H9 (cell line): ENCODE data around the gene TMEM240. TPM values are rescaled to one million over a fixed set of nuclear protein-coding genes. Genes with fewer than 3 reads are reported as not detected.
"Not testable (repeated sequence)": the region's sequence is repeated elsewhere in the genome, so short reads cannot be mapped to it uniquely, and the experiment has no call there.

ENCODE experiments used
- DNase-seq: peaks from one replicate; pipeline ENCODE4 v3.0.0-alpha.2; 2017
- H2AFZ ChIP-seq: one replicate; pipeline ENCODE4 v1.6.1; 2013; ENCODE audit warnings: mild to moderate bottlenecking, low read length, control low read depth, moderate library complexity
- H2AK5ac ChIP-seq: 2 replicates; pipeline ENCODE4 v1.6.1; 2013; ENCODE audit warnings: low read length, control low read depth, mixed read lengths; ENCODE audit not compliant: insufficient read length
- H2BK120ac ChIP-seq: one replicate; pipeline ENCODE4 v1.6.1; 2013; ENCODE audit warnings: low read depth, mild to moderate bottlenecking, low read length, control low read depth, inconsistent platforms; ENCODE audit not compliant: poor library complexity, severe bottlenecking
- H2BK12ac ChIP-seq: 2 replicates; pipeline ENCODE4 v1.6.1; 2013; ENCODE audit warnings: low read length, control low read depth, mixed read lengths, low read depth; ENCODE audit not compliant: insufficient read length
- H2BK15ac ChIP-seq: 2 replicates; pipeline ENCODE4 v1.6.1; 2013; ENCODE audit warnings: low read depth, low read length, control low read depth
- H2BK20ac ChIP-seq: one replicate; pipeline ENCODE4 v1.6.1; 2013; ENCODE audit warnings: low read depth, mild to moderate bottlenecking, low read length, control low read depth, inconsistent platforms; ENCODE audit not compliant: poor library complexity, severe bottlenecking
- H2BK5ac ChIP-seq: 2 replicates; pipeline ENCODE4 v1.6.1; 2013; ENCODE audit warnings: low read length, control low read depth, mixed read lengths; ENCODE audit not compliant: insufficient read length
- H3K14ac ChIP-seq: 2 replicates; pipeline ENCODE4 v1.6.1; 2013; ENCODE audit warnings: low read length, control low read depth; ENCODE audit not compliant: insufficient read depth
- H3K18ac ChIP-seq: 2 replicates; pipeline ENCODE4 v1.6.1; 2013; ENCODE audit warnings: low read depth, mild to moderate bottlenecking, mixed read lengths, low read length, control low read depth; ENCODE audit not compliant: insufficient read length
- H3K23ac ChIP-seq: 2 replicates; pipeline ENCODE4 v1.6.1; 2013; ENCODE audit warnings: low read length, control low read depth, mixed read lengths, low read depth; ENCODE audit not compliant: insufficient read length
- H3K23me2 ChIP-seq: 2 replicates; pipeline ENCODE4 v1.6.1; 2013; ENCODE audit warnings: low read depth, mild to moderate bottlenecking, mixed read lengths, low read length, control low read depth; ENCODE audit not compliant: insufficient read length, poor library complexity, severe bottlenecking
- H3K27ac ChIP-seq: 2 replicates; pipeline ENCODE4 v1.5.1; 2013; ENCODE audit warnings: low read length, control low read depth, mixed read lengths, low read depth; ENCODE audit not compliant: insufficient read length
- H3K27me3 ChIP-seq: 2 replicates; pipeline ENCODE4 v1.6.1; 2013; ENCODE audit warnings: low read length, control low read depth, inconsistent platforms; ENCODE audit not compliant: insufficient read depth
- H3K4ac ChIP-seq: 2 replicates; pipeline ENCODE4 v1.6.1; 2013; ENCODE audit warnings: low read depth, mild to moderate bottlenecking, control low read depth, inconsistent platforms, low read length, moderate library complexity
- H3K4me1 ChIP-seq: 2 replicates; pipeline ENCODE4 v1.6.1; 2013; ENCODE audit warnings: low read length, control low read depth, inconsistent platforms; ENCODE audit not compliant: insufficient read depth
- H3K4me2 ChIP-seq: 2 replicates; pipeline ENCODE4 v1.6.1; 2013; ENCODE audit warnings: low read length, control low read depth, mixed read lengths; ENCODE audit not compliant: insufficient read length, insufficient read depth
- H3K56ac ChIP-seq: 2 replicates; pipeline ENCODE4 v1.6.1; 2013; ENCODE audit warnings: low read depth, mild to moderate bottlenecking, mixed read lengths, low read length, control low read depth; ENCODE audit not compliant: insufficient read length
- H3K79me1 ChIP-seq: 2 replicates; pipeline ENCODE4 v1.6.1; 2013; ENCODE audit warnings: low read depth, mild to moderate bottlenecking, moderate library complexity, low read length, control low read depth, inconsistent platforms; ENCODE audit not compliant: insufficient read depth, poor library complexity, severe bottlenecking
- H3K79me2 ChIP-seq: 2 replicates; pipeline ENCODE4 v1.6.1; 2013; ENCODE audit warnings: low read length, control low read depth, inconsistent platforms; ENCODE audit not compliant: insufficient read depth
- H3K9ac ChIP-seq: 2 replicates; pipeline ENCODE4 v1.6.1; 2013; ENCODE audit warnings: low read length, control low read depth, mixed read lengths; ENCODE audit not compliant: insufficient read length; ENCODE audit errors: extremely low read depth
- H3K9me3 ChIP-seq: one replicate; pipeline ENCODE4 v1.6.1; 2013; ENCODE audit warnings: low read depth, low read length, inconsistent platforms; ENCODE audit not compliant: control insufficient read depth
- H3T11ph ChIP-seq: one replicate; pipeline ENCODE4 v1.6.1; 2013; ENCODE audit warnings: mild to moderate bottlenecking, low read length, control low read depth, inconsistent platforms
- H4K20me1 ChIP-seq: one replicate; pipeline ENCODE4 v1.6.1; 2013; ENCODE audit not compliant: control insufficient read depth, insufficient read length, insufficient read depth
- H4K5ac ChIP-seq: 2 replicates; pipeline ENCODE4 v1.6.1; 2013; ENCODE audit warnings: low read depth, mild to moderate bottlenecking, mixed read lengths, low read length, control low read depth; ENCODE audit not compliant: insufficient read length
- H4K8ac ChIP-seq: replicated peaks from 2 replicates; pipeline ENCODE4 v1.6.1; 2013; ENCODE audit warnings: low read length, control low read depth, mixed read lengths, low read depth; ENCODE audit not compliant: insufficient read length
- H4K91ac ChIP-seq: 2 replicates; pipeline ENCODE4 v1.6.1; 2013; ENCODE audit warnings: low read depth, mild to moderate bottlenecking, moderate library complexity, mixed read lengths, low read length, control low read depth; ENCODE audit not compliant: insufficient read length
- H3K27ac Mint-ChIP-seq, 3 experiments: 2 replicates in 2 of 3; 3 replicates in 1 of 3; pipeline ENCODE4 v1.8.0; 2020 to 2021; ENCODE audit warnings: mixed read lengths in 3 of 3, mild to moderate bottlenecking in 1 of 3, moderate library complexity in 1 of 3
- H3K27me3 Mint-ChIP-seq: 2 replicates; pipeline ENCODE4 v1.8.0; 2021; ENCODE audit warnings: low read depth, mild to moderate bottlenecking, moderate library complexity, mixed read lengths
- H3K36me3 Mint-ChIP-seq, 3 experiments: 2 replicates in 2 of 3; 3 replicates in 1 of 3; pipeline ENCODE4 v1.8.0; 2020 to 2021; ENCODE audit warnings: low read depth in 3 of 3, mixed read lengths in 3 of 3; ENCODE audit not compliant: insufficient read depth in 1 of 3
- H3K4me1 Mint-ChIP-seq, 2 experiments: 2 replicates each; pipeline ENCODE4 v1.8.0; 2020; ENCODE audit warnings: mixed read lengths in 2 of 2
- H3K4me3 Mint-ChIP-seq, 2 experiments: 2 replicates in 1 of 2; 3 replicates in 1 of 2; pipeline ENCODE4 v1.8.0; 2020 to 2021; ENCODE audit warnings: mild to moderate bottlenecking in 2 of 2, mixed read lengths in 2 of 2, moderate library complexity in 1 of 2
- H3K9me3 Mint-ChIP-seq, 2 experiments: 2 replicates in 1 of 2; 3 replicates in 1 of 2; pipeline ENCODE4 v1.8.0; 2020; ENCODE audit warnings: mild to moderate bottlenecking in 2 of 2, mixed read lengths in 2 of 2, moderate library complexity in 1 of 2
- WGBS: extraction: QIAGEN DNeasy Blood & Tissue Kit; methylation state at CpG from one replicate; pipeline ENCODE4 v1.1.7; 2013; ENCODE audit warnings: missing lambda C conversion rate, low lambda C conversion rate, mixed read lengths; ENCODE audit not compliant: insufficient read length; ENCODE audit errors: extremely low coverage; 5-methylcytosine and 5-hydroxymethylcytosine counted together
- total RNA-seq: library from RNA; stranded (reverse); gene quantifications from 2 replicates; pipeline ENCODE4 v1.2.1, GENCODE V29; 2021

The TMEM240 gene
- total RNA-seq, 1 experiment from 2014 or later, result 8.7 TPM

DNA sequence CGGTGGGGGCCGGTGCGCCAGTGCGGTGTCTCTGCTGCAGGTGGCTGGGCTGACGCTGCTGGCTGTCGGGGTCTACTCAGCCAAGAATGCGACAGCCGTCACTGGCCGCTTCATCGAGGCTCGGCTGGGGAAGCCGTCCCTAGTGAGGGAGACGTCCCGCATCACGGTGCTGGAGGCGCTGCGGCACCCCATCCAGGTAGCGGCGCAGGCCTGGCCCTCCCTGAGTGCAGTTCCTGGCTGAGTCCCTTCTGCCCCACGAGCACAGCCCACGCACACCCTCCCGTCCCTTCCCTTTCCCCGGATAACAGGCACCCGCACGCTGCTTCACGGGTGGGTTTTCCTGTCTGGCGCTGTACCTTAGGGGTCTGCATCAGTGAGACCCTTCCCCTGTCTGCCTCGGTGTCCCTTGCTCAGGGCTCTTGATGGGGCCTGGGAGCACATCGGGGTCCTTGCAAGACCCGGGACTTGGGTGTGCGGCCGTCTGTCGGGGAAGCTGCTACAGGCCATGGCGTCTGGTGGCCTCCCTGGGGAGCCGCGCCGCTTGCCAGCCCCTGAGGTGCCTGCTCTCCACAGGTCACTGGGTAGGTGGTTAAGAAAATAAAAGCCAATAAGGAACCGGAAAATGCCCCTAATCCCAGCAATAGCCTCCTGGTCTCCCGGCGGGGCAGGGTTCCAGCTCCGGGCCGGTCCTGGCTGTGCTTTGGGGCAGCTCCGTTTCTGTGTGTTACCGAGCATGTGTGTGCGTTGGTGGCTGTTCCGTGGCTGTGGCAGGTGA is 55.3 kb downstream of the TMEM240 start:
- not testable (repeated sequence) for H3K23ac ChIP-seq, H3T11ph ChIP-seq, H2BK20ac ChIP-seq, H3K18ac ChIP-seq, H3K27me3 ChIP-seq, H3K9me3 Mint-ChIP-seq, H3K4me1 ChIP-seq, H3K4ac ChIP-seq, H3K9ac ChIP-seq, H3K27ac ChIP-seq, H3K79me2 ChIP-seq, H3K4me2 ChIP-seq, H2BK15ac ChIP-seq, H4K8ac ChIP-seq, H2BK120ac ChIP-seq, DNase-seq, H3K56ac ChIP-seq, H3K27ac Mint-ChIP-seq, H3K14ac ChIP-seq, H3K4me3 Mint-ChIP-seq, H3K9me3 ChIP-seq, H2BK5ac ChIP-seq, H3K4me1 Mint-ChIP-seq, H2AFZ ChIP-seq, H3K27me3 Mint-ChIP-seq, H2AK5ac ChIP-seq, H4K91ac ChIP-seq, H4K5ac ChIP-seq, H4K20me1 ChIP-seq, H3K79me1 ChIP-seq, H3K23me2 ChIP-seq, H2BK12ac ChIP-seq
- peaks cover 26 to 65% (median 49%) of the 10 kb centered on the region in 3 experiments; a peak in 6 of 7 replicates for H3K36me3 Mint-ChIP-seq
- WGBS, result no CpG with 5 or more reads among the region's 46 CpGs

Other genes starting within 250 kb of the TMEM240 start
- gene ACAP3, start 232.7 kb downstream of the TMEM240 start, total RNA-seq, result 39.5 and 41.4 TPM in 2 replicates
- 38.0 and 40.9 TPM in 2 replicates for gene PUSL1, start 232.0 kb downstream of the TMEM240 start, total RNA-seq
- 138 and 139 TPM in 2 replicates for gene INTS11, start 216.0 kb downstream of the TMEM240 start, total RNA-seq
- gene CPTP, start 215.8 kb downstream of the TMEM240 start, total RNA-seq, result 14.0 and 15.0 TPM in 2 replicates
- gene TAS1R3, start 209.3 kb downstream of the TMEM240 start, total RNA-seq, result 0.28 and 0.35 TPM in 2 replicates
- gene DVL1, start 191.2 kb downstream of the TMEM240 start, total RNA-seq, result 66.5 and 71.0 TPM in 2 replicates
- 8.1 and 9.6 TPM in 2 replicates for gene MXRA8, start 182.1 kb downstream of the TMEM240 start, total RNA-seq
- 196 and 209 TPM in 2 replicates for gene AURKAIP1, start 165.4 kb downstream of the TMEM240 start, total RNA-seq
- 160 and 173 TPM in 2 replicates for gene CCNL2, start 141.3 kb downstream of the TMEM240 start, total RNA-seq
- 156 and 162 TPM in 2 replicates for gene MRPL20, start 133.3 kb downstream of the TMEM240 start, total RNA-seq
- 3.1 and 3.2 TPM in 2 replicates for gene ANKRD65, start 119.3 kb downstream of the TMEM240 start, total RNA-seq
- 55.6 and 57.1 TPM in 2 replicates for gene VWA1, start 104.9 kb downstream of the TMEM240 start, total RNA-seq
- gene ATAD3C, start 90.9 kb downstream of the TMEM240 start, total RNA-seq, result 7.5 and 7.7 TPM in 2 replicates
- 76.8 and 78.6 TPM in 2 replicates for gene ATAD3B, start 68.9 kb downstream of the TMEM240 start, total RNA-seq
- 55.8 and 59.4 TPM in 2 replicates for gene ATAD3A, start 28.5 kb downstream of the TMEM240 start, total RNA-seq
- 179 and 186 TPM in 2 replicates for gene SSU72, start 34.2 kb upstream of the TMEM240 start, total RNA-seq
- gene FNDC10, start 59.5 kb upstream of the TMEM240 start, total RNA-seq, result 15.2 TPM in 2 replicates
- 77.8 and 78.9 TPM in 2 replicates for gene MIB2, start 74.9 kb upstream of the TMEM240 start, total RNA-seq
- gene MMP23B, start 91.5 kb upstream of the TMEM240 start, total RNA-seq, result 12.5 and 13.7 TPM in 2 replicates
- 30.1 and 33.3 TPM in 2 replicates for gene CDK11B, start 118.4 kb upstream of the TMEM240 start, total RNA-seq
- gene SLC35E2B, start 152.2 kb upstream of the TMEM240 start, total RNA-seq, result 39.6 and 41.7 TPM in 2 replicates
- gene CDK11A, start 183.7 kb upstream of the TMEM240 start, total RNA-seq, result 49.5 and 50.1 TPM in 2 replicates
- 104 and 105 TPM in 2 replicates for gene NADK, start 237.8 kb upstream of the TMEM240 start, total RNA-seq